H1 (cell line): Measurements from ENCODE around the gene DNAAF5. TPM values are rescaled to one million over a fixed set of nuclear protein-coding genes. Genes with fewer than 3 reads are reported as not detected.

Experiments
- CTCF ChIA-PET: fragments of 300-600 bp; sonication (Branson Sonifier 250); formaldehyde crosslinking; loops from one replicate; lab custom pipeline; 2021; ENCODE audit not compliant: partially characterized antibody; lab: Charles Lee
- POLR2A ChIA-PET: fragments of 300-600 bp; sonication (Branson Sonifier 250); formaldehyde crosslinking; loops from one replicate; lab custom pipeline; 2021; ENCODE audit warnings: inconsistent platforms; ENCODE audit not compliant: partially characterized antibody; lab: Charles Lee
- DNase-seq, 2 experiments: peaks; one replicate each; pipeline versions ENCODE4 v3.0.0 to v3.0.0-alpha.2; 2010 to 2022; ENCODE audit warnings: low spot score in 2 of 2, low read depth in 1 of 2, mixed read lengths in 1 of 2
- FAIRE-seq: peaks from 2 replicates; lab custom pipeline; 2011; peaks lifted over from hg19 to GRCh38; lab: Jason Lieb, UNC
- H2AFZ ChIP-seq: 2 replicates; pipeline ENCODE4 v1.8.1; 2012; ENCODE audit warnings: low read length, inconsistent platforms
- H2AK5ac ChIP-seq: 2 replicates; pipeline ENCODE4 v1.6.1; 2013; ENCODE audit warnings: low read depth, low read length
- H2BK120ac ChIP-seq: replicated peaks from 2 replicates; pipeline ENCODE3; 2013; ENCODE audit warnings: low read depth, low read length, inconsistent platforms
- H2BK12ac ChIP-seq: 2 replicates; pipeline ENCODE4 v1.6.1; 2013; ENCODE audit warnings: low read depth, low read length
- H2BK15ac ChIP-seq: 2 replicates; pipeline ENCODE4 v1.6.1; 2013; ENCODE audit warnings: low read length
- H2BK20ac ChIP-seq: 2 replicates; pipeline ENCODE4 v1.6.1; 2013; ENCODE audit warnings: low read length
- H2BK5ac ChIP-seq: 2 replicates; pipeline ENCODE4 v1.6.1; 2013; ENCODE audit warnings: low read depth, low read length
- H3K14ac ChIP-seq: 2 replicates; pipeline ENCODE4 v1.6.1; 2013; ENCODE audit warnings: inconsistent platforms; ENCODE audit not compliant: insufficient read length
- H3K18ac ChIP-seq: 2 replicates; pipeline ENCODE4 v1.6.1; 2013; ENCODE audit warnings: low read length; ENCODE audit errors: extremely low read depth
- H3K23ac ChIP-seq: 2 replicates; pipeline ENCODE4 v1.6.1; 2013; ENCODE audit warnings: inconsistent platforms; ENCODE audit not compliant: insufficient read length
- H3K23me2 ChIP-seq: 2 replicates; pipeline ENCODE4 v1.6.1; 2013; ENCODE audit warnings: low read depth, low read length
- H3K27ac ChIP-seq: 2 replicates; pipeline ENCODE4 v1.6.1; 2011; ENCODE audit warnings: low read depth, low read length, inconsistent platforms
- H3K27me3 ChIP-seq, 4 experiments: replicated peaks in 1 of 4; 1 replicate in 1 of 4; 2 replicates in 3 of 4; pipeline versions ENCODE4 v1.6.1 to v1.8.1; 2011 to 2013; ENCODE audit warnings: low read length in 3 of 4, mild to moderate bottlenecking in 3 of 4, inconsistent platforms in 2 of 4, mixed read lengths in 2 of 4, moderate library complexity in 1 of 4; ENCODE audit not compliant: control insufficient read depth in 3 of 4, insufficient read depth in 3 of 4; ENCODE audit errors: extremely low read depth in 1 of 4
- H3K36me3 ChIP-seq, 4 experiments: 2 replicates each; pipeline versions ENCODE4 v1.6.1 to v1.8.1; 2011 to 2013; ENCODE audit warnings: mild to moderate bottlenecking in 4 of 4, low read length in 3 of 4, moderate library complexity in 2 of 4, control low read depth in 1 of 4, inconsistent platforms in 1 of 4; ENCODE audit not compliant: insufficient read depth in 4 of 4, control insufficient read depth in 2 of 4
- H3K4ac ChIP-seq: replicated peaks from 2 replicates; pipeline ENCODE3; 2013; ENCODE audit warnings: low read length, low read depth, mixed read lengths, inconsistent platforms; ENCODE audit not compliant: insufficient read length
- H3K4me1 ChIP-seq, 4 experiments: replicated peaks in 1 of 4; 1 replicate in 1 of 4; 2 replicates in 3 of 4; pipeline versions ENCODE4 v1.6.1 to v1.8.1; 2011 to 2013; ENCODE audit warnings: low read length in 3 of 4, inconsistent platforms in 2 of 4, mixed read lengths in 1 of 4; ENCODE audit not compliant: insufficient read depth in 4 of 4, control insufficient read depth in 3 of 4
- H3K4me2 ChIP-seq, 2 experiments: 2 replicates each; pipeline versions ENCODE4 v1.6.1 to v1.8.1; 2011 to 2013; ENCODE audit warnings: low read depth in 2 of 2, low read length in 2 of 2, control low read depth in 1 of 2, inconsistent platforms in 1 of 2, mild to moderate bottlenecking in 1 of 2; ENCODE audit not compliant: insufficient read depth in 1 of 2
- H3K4me3 ChIP-seq, 4 experiments: fragments of 200-600, 300-600 bp in 1 of 4; sonication (generic), shearing (Covaris generic), sonication (Bioruptor Twin) in 1 of 4; 2 replicates each; pipeline versions ENCODE4 v1.5.1 to v1.8.1; 2011 to 2016; ENCODE audit warnings: low read length in 4 of 4, low read depth in 3 of 4, control low read depth in 2 of 4, inconsistent platforms in 2 of 4, mild to moderate bottlenecking in 2 of 4, mixed read lengths in 1 of 4, moderate library complexity in 1 of 4; ENCODE audit not compliant: insufficient read depth in 2 of 4; ENCODE audit errors: extremely low read depth in 1 of 4
- H3K56ac ChIP-seq: replicated peaks from 2 replicates; pipeline ENCODE3; 2013; ENCODE audit warnings: low read depth, mild to moderate bottlenecking, mixed read lengths, low read length, inconsistent platforms; ENCODE audit not compliant: insufficient read length
- H3K79me1 ChIP-seq: 2 replicates; pipeline ENCODE4 v1.6.1; 2013; ENCODE audit warnings: low read depth, low read length, control low read depth
- H3K79me2 ChIP-seq, 2 experiments: 2 replicates each; pipeline versions ENCODE4 v1.6.1 to v1.8.1; 2012 to 2013; ENCODE audit warnings: low read length in 2 of 2, mild to moderate bottlenecking in 2 of 2, inconsistent platforms in 1 of 2; ENCODE audit not compliant: insufficient read depth in 2 of 2, control insufficient read depth in 1 of 2
- H3K9ac ChIP-seq, 4 experiments: replicated peaks in 1 of 4; 1 replicate in 1 of 4; 2 replicates in 3 of 4; pipeline versions ENCODE4 v1.6.1 to v1.8.1; 2011 to 2013; ENCODE audit warnings: low read depth in 3 of 4, low read length in 3 of 4, control low read depth in 2 of 4, mild to moderate bottlenecking in 2 of 4, moderate library complexity in 2 of 4, inconsistent platforms in 1 of 4; ENCODE audit errors: extremely low read depth in 1 of 4
- H3K9me3 ChIP-seq, 2 experiments: 2 replicates each; pipeline versions ENCODE4 v1.6.1 to v1.8.1; 2012 to 2013; ENCODE audit warnings: mild to moderate bottlenecking in 2 of 2, moderate library complexity in 2 of 2, control low read depth in 1 of 2, inconsistent platforms in 1 of 2, low read depth in 1 of 2, low read length in 1 of 2, mixed read lengths in 1 of 2; ENCODE audit not compliant: insufficient read depth in 2 of 2
- H4K20me1 ChIP-seq, 2 experiments: replicated peaks in 1 of 2; 2 replicates each; pipeline versions ENCODE3 to v1.8.1; 2011 to 2013; ENCODE audit warnings: inconsistent platforms in 2 of 2, low read length in 2 of 2, mild to moderate bottlenecking in 1 of 2; ENCODE audit not compliant: insufficient read depth in 2 of 2, control insufficient read depth in 1 of 2
- H4K5ac ChIP-seq: 2 replicates; pipeline ENCODE4 v1.6.1; 2013; ENCODE audit warnings: low read length, low read depth, mixed read lengths, inconsistent platforms; ENCODE audit not compliant: insufficient read length
- H4K8ac ChIP-seq: 2 replicates; pipeline ENCODE4 v1.8.0; 2013; ENCODE audit warnings: mild to moderate bottlenecking, moderate library complexity, low read length, inconsistent platforms; ENCODE audit not compliant: insufficient read depth; ENCODE audit errors: extremely low read depth
- H4K91ac ChIP-seq: replicated peaks from 2 replicates; pipeline ENCODE3; 2013; ENCODE audit warnings: low read length, mixed read lengths, inconsistent platforms; ENCODE audit not compliant: insufficient read length
- E2F6 ChIP-seq: IDR thresholded peaks from 2 replicates; pipeline ENCODE4 v1.6.1; 2012; ENCODE audit warnings: inconsistent platforms
- RAD21 ChIP-seq, 2 experiments: IDR thresholded peaks in 1 of 2; conservative IDR thresholded peaks in 1 of 2; 2 replicates each; pipeline ENCODE4 v1.6.1; 2011; ENCODE audit warnings: low read depth in 2 of 2, low read length in 2 of 2, improper control_type of control experiment in 1 of 2, inconsistent platforms in 1 of 2, mild to moderate bottlenecking in 1 of 2, moderate library complexity in 1 of 2
- TAF1 ChIP-seq: IDR thresholded peaks from 2 replicates; pipeline ENCODE4 v1.6.1; 2011; ENCODE audit warnings: mild to moderate bottlenecking, low read depth, low read length
- WGBS, 2 experiments: shearing (Covaris generic) in 1 of 2; methylation state at CpG; one replicate each; pipeline versions ENCODE4 v1.1.6 to v1.1.7; 2013 to 2015; ENCODE audit warnings: low lambda C conversion rate in 2 of 2, mixed read lengths in 2 of 2, inconsistent platforms in 1 of 2, low coverage in 1 of 2, missing lambda C conversion rate in 1 of 2; ENCODE audit not compliant: insufficient replicate concordance in 2 of 2, insufficient coverage in 1 of 2, insufficient read length in 1 of 2; ENCODE audit errors: extremely low coverage in 1 of 2, missing lambda C conversion rate in 1 of 2; 5-methylcytosine and 5-hydroxymethylcytosine counted together
- polyA plus RNA-seq, 7 experiments: library from polyadenylated mRNA; depleted of rRNA in 3 of 7; stranded (reverse) in 5 of 7; unstranded in 2 of 7; fragments of >200 nt in 5 of 7; fragments of 200-250 nt in 2 of 7; gene quantifications; 1 replicate in 5 of 7; 2 replicates in 1 of 7; 4 replicates in 1 of 7; pipeline versions ENCODE4 v1.2.1 to v1.2.3, GENCODE V29; 2011 to 2013; ENCODE audit warnings: missing spikeins in 2 of 7, mixed read lengths in 2 of 7
- total RNA-seq: library from RNA; stranded (reverse); fragmentation: NEBNext Ultra II Directional; extraction: Animal tissue kit (Norgen Biotek cat#: 25700); gene quantifications from 2 replicates; pipeline ENCODE4 v1.2.1, GENCODE V29; 2021

DNAAF5 gene
- total and polyA plus RNA-seq, 2 of the 8 experiments (the other 6 are each of a cell fraction or from before 2014, with no cell fraction given) = 55.1 to 95.9 TPM

- ChIA-PET POLR2A (interaction anchor here (0.8 to 1.7 kb wide), 6 partner anchors 9 to 212 kb away, joined by 3 to 6 read pairs (median 4); no protein-coding TSS in a partner anchor), CTCF (interaction anchor here (0.6 to 1.8 kb wide), 6 partner anchors 12 to 101 kb away, joined by 3 to 6 read pairs (median 4); no protein-coding TSS in a partner anchor)
- TF ChIP-seq TAF1 = no peak
- TF ChIP-seq E2F6 = peak; percentile 55
- peak; percentile 9 to 17; a peak in 2 of 4 replicates for TF ChIP-seq RAD21 (IDR thresholded peaks at IDR 0.05 in 1 of 2, conservative IDR thresholded peaks at IDR 0.05 in 1 of 2; ENCODE audit: low read depth in 2 of 2, low read length in 2 of 2)
- 32% methylated on average over 19 of the region's 21 CpGs; no CpG with 5 or more reads in 1 of the 2 experiments for WGBS, 2 experiments
- Histone ChIP-seq H3K18ac (no peak overlapping the region), H3K79me1 (peaks cover 22% of the 10 kb centered on the region), H3K56ac (no peak overlapping the region), H3K14ac (no peak overlapping the region), H3K23ac (no peak overlapping the region), H2BK15ac (no peak overlapping the region), H2AK5ac (no peak overlapping the region), H3K4me1 (peaks cover 0 to 15% (median 5%) of the 10 kb centered on the region in 4 experiments; a peak in 5 of 7 replicates), H2AFZ (no peak overlapping the region), H4K20me1 (peaks cover 2 to 5% of the 10 kb centered on the region in 2 experiments), H4K5ac (peak overlapping the region; percentile 15), H3K4me2 (peak overlapping the region; percentile 81 to 85), H3K79me2 (peaks cover 10 to 77% of the 10 kb centered on the region in 2 experiments), H3K36me3 (peaks cover 0 to 38% (median 16%) of the 10 kb centered on the region in 4 experiments; a peak in 6 of 8 replicates), H4K8ac (peak overlapping the region; percentile 53), H2BK5ac (0 out of 2 replicates have a peak overlapping the region, but pooled peaks have one; percentile 88), H2BK120ac (no peak overlapping the region), H3K9ac (no peak overlapping the region), H3K9me3 (peaks cover 19 to 23% of the 10 kb centered on the region in 2 experiments), H3K27me3 (no peaks in the 10 kb centered on the region), H2BK12ac (no peak overlapping the region), H3K23me2 (peaks cover 3% of the 10 kb centered on the region; the same call in 1 of the 2 replicates), H3K4me3 (peak overlapping the region; percentile 47 to 74 (median 56)), H3K27ac (no peak overlapping the region), H3K4ac (no peak overlapping the region), H4K91ac (peak overlapping the region; percentile 71), H2BK20ac (no peak overlapping the region)
- no peak for FAIRE-seq
- DNase-seq = no peak
Measured at GRCh38 chr7:727806-728460, 1.4 kb downstream of the DNAAF5 start.
